Erythroblast (primary cell): ENCODE measurements around the gene ATP6V0A4.

Experiments used
- GATA1 ChIP-seq: IDR thresholded peaks from 2 replicates; pipeline ENCODE4 v1.6.1; 2011; ENCODE audit warnings: low read depth, mild to moderate bottlenecking, control low read depth, low read length, moderate library complexity
- POLR2A ChIP-seq: IDR thresholded peaks from 2 replicates; pipeline ENCODE4 v1.6.1; 2011; ENCODE audit warnings: mild to moderate bottlenecking, low read length

- TF ChIP-seq POLR2A (no peak), GATA1 (no peak)
These were observed 16.9 kb upstream of the ATP6V0A4 start for GRCh38 chr7:138814816-138815332.
